ENCODE data around the gene GLUD1.
A peak's percentile ranks its signal among the peaks of the same experiment; 100 is the strongest.

Gene GLUD1

GRCh38 chr10:87101996-87102395, 7.4 kb upstream of the GLUD1 start:
- no peak for DNase-seq (ENCODE audit: extremely low read depth, low read depth)
- no peak for TF ChIP-seq CTCF (IDR thresholded peaks at IDR 0.05; ENCODE audit: low read depth, low read length)

GRCh38 chr10:87095236-87095945, 748 bp upstream of the GLUD1 start:
- DNase-seq (ENCODE audit: extremely low read depth, low read depth), result peak; percentile 74
- no peak for TF ChIP-seq CTCF (IDR thresholded peaks at IDR 0.05; ENCODE audit: low read depth, low read length)

GRCh38 chr10:87093632-87094372, 841 bp downstream of the GLUD1 start:
- TF ChIP-seq CTCF (IDR thresholded peaks at IDR 0.05; ENCODE audit: low read depth, low read length), result no peak
- DNase-seq (ENCODE audit: extremely low read depth, low read depth), result no peak

- no peak for DNase-seq (ENCODE audit: extremely low read depth, low read depth)
- TF ChIP-seq CTCF (IDR thresholded peaks at IDR 0.05; ENCODE audit: low read depth, low read length), result no peak
These were observed 1.6 kb downstream of the GLUD1 start for GRCh38 chr10:87092861-87093631.

- DNase-seq (ENCODE audit: extremely low read depth, low read depth), result no peak
- no peak for TF ChIP-seq CTCF (IDR thresholded peaks at IDR 0.05; ENCODE audit: low read depth, low read length)
These were observed 2.2 kb downstream of the GLUD1 start for GRCh38 chr10:87092376-87092860.

GRCh38 chr10:87090779-87091178, 3.9 kb downstream of the GLUD1 start:
- no peak for TF ChIP-seq CTCF (IDR thresholded peaks at IDR 0.05; ENCODE audit: low read depth, low read length)
- DNase-seq (ENCODE audit: extremely low read depth, low read depth), result no peak

All from AG09319 (cell line).